GM19023 (cell line): ENCODE measurements around the gene EIF2S3.
"Not testable (repeated sequence)": the region's sequence is repeated elsewhere in the genome, so short reads cannot be mapped to it uniquely, and the experiment has no call there.

Source experiments
- ATAC-seq: cut with Tn5 transposase; IDR thresholded peaks from one replicate; pipeline ENCODE4 v1.9.1; 2021; ENCODE audit warnings: mild to moderate bottlenecking, moderate library complexity; ENCODE audit not compliant: unreplicated experiment

EIF2S3 gene

DNA sequence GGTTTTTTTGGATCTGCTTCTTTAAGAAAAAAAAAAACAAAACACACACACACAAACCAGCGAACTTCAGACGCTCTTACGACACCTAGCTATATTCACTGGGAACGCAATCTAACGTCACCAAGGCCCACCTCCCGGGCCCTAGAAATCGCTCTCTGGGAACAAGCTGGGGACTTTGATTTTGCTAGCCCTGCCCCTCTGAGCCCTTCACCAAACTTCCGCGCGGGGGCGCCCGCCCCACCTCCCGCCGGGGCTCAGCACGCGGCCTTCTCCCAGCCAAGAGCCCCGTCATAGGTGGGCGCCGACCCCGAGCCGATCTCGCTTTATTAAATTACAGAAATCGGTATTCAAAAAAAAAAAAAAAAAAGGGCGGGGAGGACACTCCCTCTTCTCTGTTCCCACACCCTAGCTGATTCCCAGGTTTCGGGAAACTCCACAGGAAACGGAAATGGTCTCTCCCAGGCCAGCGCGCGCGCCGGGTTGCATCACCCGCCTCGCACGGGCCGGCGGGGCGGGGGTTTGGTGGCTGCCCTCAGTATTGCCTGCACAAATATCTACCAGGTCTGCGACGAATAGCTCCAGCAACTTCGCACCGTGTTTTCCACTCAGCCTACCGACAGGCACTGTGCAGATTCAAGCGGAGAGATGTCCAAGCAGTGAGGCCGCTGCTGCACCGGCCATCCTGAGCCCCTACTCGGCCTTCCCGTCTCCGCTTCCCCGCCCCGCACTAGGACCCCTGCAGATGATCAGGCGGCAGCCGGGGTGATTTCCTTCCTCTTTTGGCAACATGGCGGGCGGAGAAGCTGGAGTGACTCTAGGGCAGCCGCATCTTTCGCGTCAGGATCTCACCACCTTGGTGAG, at the start of gene EIF2S3:
Gene EIF2S3, plus strand, starts transcription at position 775 of the 861 bp plus-strand sequence. Its CDS starts 13 bp downstream, at position 788.
- peak; percentile 80 for ATAC-seq

GRCh38 chrX:24005028-24005427, 49.7 kb upstream of the EIF2S3 start:
- no peak for ATAC-seq

DNA sequence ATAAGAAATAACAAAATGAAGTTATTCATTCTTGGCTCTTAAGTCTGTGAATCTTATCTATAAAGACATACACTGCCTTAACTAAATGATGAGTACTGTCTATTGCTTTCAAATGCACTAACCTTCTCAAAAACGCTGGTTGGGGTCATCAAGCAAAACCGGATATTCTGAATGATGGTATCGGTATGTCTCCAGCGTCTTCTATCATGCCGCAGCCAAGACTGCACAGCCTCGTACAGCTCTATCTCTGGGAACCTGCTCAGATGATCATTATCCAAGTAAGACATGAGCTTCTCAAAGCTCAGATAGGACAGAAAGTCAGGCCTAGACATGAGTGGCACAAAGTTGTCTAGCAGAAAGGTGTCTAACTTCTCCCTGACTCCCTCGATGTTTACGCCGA, 48.9 kb upstream of the EIF2S3 start:
- ATAC-seq = no peak

DNA sequence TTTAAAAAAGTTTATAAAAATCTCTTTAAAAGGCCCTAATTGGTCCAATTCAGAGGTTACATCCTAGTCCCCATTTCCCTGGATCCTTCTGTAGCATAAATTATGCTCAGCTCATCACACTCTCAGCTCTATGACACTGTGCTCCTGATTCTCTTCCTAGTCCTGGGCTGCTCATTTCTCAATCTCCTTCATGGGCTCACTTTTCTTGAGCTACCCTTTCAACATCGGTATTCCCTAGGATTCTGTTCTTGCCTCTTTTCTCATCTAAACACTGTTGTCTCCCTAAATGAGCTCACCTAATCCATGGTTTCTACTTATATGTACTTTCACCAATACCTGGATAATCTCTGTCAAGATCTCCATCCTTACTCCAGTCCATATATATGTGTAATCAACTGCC, 42.5 kb upstream of the EIF2S3 start:
- no peak for ATAC-seq

- peak; percentile 65 for ATAC-seq
Measured at GRCh38 chrX:24014388-24015018, 40.3 kb upstream of the EIF2S3 start.

DNA sequence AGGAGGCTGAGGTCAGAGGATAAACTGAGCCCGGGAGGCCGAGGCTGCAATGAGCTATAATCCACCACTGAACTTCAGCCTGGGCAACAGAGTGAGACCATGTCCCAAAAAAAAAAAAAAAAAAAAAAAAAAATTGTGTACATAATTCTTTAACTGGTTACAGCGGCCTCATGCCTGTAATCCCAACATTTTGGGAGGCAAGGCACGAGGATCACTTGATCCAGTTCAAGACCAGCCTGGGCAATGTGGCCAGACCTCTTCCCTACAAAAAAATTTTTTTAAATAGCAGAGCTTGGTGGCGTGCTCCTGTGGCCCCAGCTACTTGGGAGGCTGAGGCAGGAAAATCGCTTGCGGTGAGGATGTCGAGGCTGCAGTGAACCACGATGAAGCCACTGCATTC, 37.1 kb upstream of the EIF2S3 start:
- no peak for ATAC-seq

GRCh38 chrX:24018809-24019208, 35.9 kb upstream of the EIF2S3 start:
- no peak for ATAC-seq

DNA sequence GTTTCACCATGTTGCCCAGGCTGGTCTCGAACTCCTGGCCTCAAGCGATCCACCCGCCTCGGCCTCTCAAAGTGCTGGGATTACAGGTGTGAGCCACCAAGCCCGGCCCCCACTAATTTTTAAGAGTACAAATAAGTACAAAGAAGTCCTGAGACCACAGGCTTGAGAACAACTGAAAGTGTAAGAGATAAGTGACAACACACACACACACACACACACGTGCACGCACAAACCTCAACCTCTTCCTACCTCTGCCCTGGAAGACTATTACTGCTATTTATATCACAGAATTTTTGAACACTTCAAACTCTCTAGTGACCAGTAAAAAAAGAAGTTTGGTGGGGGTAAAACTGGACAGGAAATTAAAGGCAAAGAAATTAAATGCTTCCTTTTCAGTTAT, 35.3 kb upstream of the EIF2S3 start:
- ATAC-seq = no peak

DNA sequence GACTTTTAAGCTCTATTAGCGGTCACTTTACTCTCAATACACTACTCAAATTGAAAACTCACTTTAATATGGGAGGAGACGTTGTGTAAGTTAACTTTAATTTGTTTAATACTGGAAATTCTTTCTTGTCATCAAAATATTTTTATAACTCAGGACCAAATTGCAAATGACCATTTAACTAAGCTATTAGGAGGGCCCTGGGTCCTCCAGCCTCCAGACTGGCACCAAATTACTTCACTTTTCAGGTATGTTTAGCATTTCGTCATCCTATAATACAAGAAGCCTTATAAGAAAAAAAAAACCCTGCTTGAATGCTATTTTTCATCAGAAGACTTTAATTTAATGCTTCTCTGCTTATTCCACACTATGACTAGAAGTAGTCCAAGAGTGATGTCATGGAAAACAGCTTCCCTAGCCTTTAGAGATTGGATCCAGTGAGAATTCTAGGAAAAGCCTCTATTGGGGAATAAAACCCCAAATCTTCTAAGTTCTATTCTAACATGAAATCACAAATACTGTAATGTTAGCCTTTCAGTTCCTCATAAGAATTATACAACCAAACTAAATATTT, 34.4 kb upstream of the EIF2S3 start:
- ATAC-seq = no peak

- no peak for ATAC-seq
Measured at GRCh38 chrX:24023544-24023943, 31.2 kb upstream of the EIF2S3 start.

GRCh38 chrX:24023972-24024669, 30.6 kb upstream of the EIF2S3 start:
- no peak for ATAC-seq

- peak; percentile 83 for ATAC-seq
Measured at GRCh38 chrX:24024819-24025740, 29.7 kb upstream of the EIF2S3 start.

GRCh38 chrX:24025741-24026403, 28.9 kb upstream of the EIF2S3 start:
- ATAC-seq = peak; percentile 38

DNA sequence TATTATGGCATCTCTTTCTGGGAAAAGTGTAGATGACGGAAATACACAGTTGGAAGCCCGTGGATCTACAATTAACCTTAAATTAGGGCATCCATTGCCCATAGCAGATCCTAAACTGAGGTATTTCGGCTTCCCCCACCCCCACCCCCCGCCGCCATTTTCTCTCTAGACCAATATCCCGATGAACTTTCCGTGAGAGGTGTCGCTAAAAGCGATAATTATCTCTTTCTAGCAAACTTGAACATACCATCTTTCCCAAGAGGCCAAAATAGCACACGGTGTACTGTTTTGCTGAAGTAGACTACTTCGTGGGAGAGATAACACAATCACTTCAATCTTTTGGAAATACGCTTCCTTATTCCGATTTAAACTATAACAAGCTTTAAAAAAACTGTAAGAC, 28.3 kb upstream of the EIF2S3 start:
- no peak for ATAC-seq

DNA sequence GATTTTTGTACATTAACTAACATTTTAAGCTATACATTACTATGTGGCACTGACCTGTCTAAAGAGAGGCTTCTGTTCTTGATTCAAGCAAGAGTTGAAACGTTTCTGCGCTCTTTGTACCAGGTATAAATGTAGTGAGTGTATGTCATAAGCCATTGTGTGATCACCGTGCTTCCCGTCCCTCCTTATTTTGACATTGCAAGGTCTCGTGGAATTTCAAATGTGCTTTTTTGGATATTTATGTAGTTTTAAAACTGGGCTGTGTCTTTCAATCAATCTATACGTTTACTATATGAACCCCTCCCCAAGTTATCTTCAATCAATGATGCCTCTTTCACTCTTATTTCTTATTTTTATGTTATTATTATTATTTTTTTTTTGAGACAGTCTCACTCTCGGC, 27.7 kb upstream of the EIF2S3 start, which contains the start of gene KLHL15:
Gene KLHL15, minus strand, starts transcription at position 101 of the 400 bp plus-strand sequence. CDS start 20,493 bp downstream, outside the sequence.
- ATAC-seq = no peak

- no peak for ATAC-seq
Measured at GRCh38 chrX:24027985-24028384, 26.8 kb upstream of the EIF2S3 start.

- ATAC-seq = no peak
Measured at GRCh38 chrX:24030597-24030996, 24.2 kb upstream of the EIF2S3 start.

GRCh38 chrX:24034485-24034884, 20.3 kb upstream of the EIF2S3 start:
- no peak for ATAC-seq

DNA sequence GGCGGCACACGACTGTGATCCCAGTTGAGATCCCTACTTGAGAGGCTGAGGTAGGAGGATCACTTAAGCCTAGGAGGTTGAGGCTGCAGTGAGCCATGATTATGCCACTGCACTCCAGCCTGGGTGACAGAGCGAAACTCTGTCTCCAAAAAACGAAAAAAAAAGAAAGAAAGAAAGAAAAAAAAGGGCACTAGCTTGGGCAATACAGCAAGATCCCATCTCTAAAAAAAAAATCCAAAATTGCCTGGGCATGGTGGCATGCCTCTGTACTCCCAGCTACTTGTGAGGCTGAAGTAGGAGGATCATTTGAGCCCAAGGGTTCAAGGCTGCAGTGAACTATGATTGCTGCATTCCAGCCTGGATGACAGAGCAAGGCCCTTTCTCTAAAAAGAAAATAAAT, 17.0 kb upstream of the EIF2S3 start:
- no peak for ATAC-seq

GRCh38 chrX:24046060-24046459, 8.7 kb upstream of the EIF2S3 start:
- ATAC-seq = not testable (repeated sequence)
